GM18907 (cell line): ENCODE results near the gene TRIM6.
"Not testable (repeated sequence)": the region's sequence is repeated elsewhere in the genome, so short reads cannot be mapped to it uniquely, and the experiment has no call there.

Experiments used
- ATAC-seq: cut with Tn5 transposase; IDR thresholded peaks from one replicate; pipeline ENCODE4 v1.9.1; 2021; ENCODE audit warnings: mild to moderate bottlenecking, moderate library complexity; ENCODE audit not compliant: unreplicated experiment

The TRIM6 gene

GRCh38 chr11:5596607-5597201, at the start of gene TRIM6:
Gene TRIM6, plus strand, starts transcription at chr11:5596637. Its CDS starts 261 bp downstream, at chr11:5596898.
- ATAC-seq = no peak

GRCh38 chr11:5547982-5548381, 48.5 kb upstream of the TRIM6 start:
- ATAC-seq = peak; percentile 94

GRCh38 chr11:5548440-5548839, 48.0 kb upstream of the TRIM6 start, which contains the start of gene OR52H1:
Gene OR52H1, minus strand, starts transcription at chr11:5548540. Its CDS starts 3,035 bp downstream, at chr11:5545505.
- no peak for ATAC-seq

- ATAC-seq = peak; percentile 60
These were observed 45.9 kb upstream of the TRIM6 start for GRCh38 chr11:5550440-5551095.

GRCh38 chr11:5553343-5553742, 43.1 kb upstream of the TRIM6 start:
- ATAC-seq = no peak

- ATAC-seq = no peak
These were observed 39.7 kb upstream of the TRIM6 start for GRCh38 chr11:5556596-5557188.

- ATAC-seq = no peak
These were observed 38.7 kb upstream of the TRIM6 start for GRCh38 chr11:5557751-5558150.

- ATAC-seq = no peak
These were observed 32.0 kb upstream of the TRIM6 start for GRCh38 chr11:5564259-5565019.

- ATAC-seq = no peak
These were observed 21.8 kb upstream of the TRIM6 start for GRCh38 chr11:5574654-5575053.

- ATAC-seq = no peak
These were observed 21.3 kb upstream of the TRIM6 start for GRCh38 chr11:5575152-5575551.

- no peak for ATAC-seq
These were observed 19.3 kb upstream of the TRIM6 start for GRCh38 chr11:5577101-5577500.

GRCh38 chr11:5580577-5580976, 15.9 kb upstream of the TRIM6 start, which contains the start of gene OR52B6:
Gene OR52B6, plus strand, starts transcription at chr11:5580877. Its CDS starts 0 bp downstream, at chr11:5580877.
- ATAC-seq = no peak

GRCh38 chr11:5581014-5581413, 15.4 kb upstream of the TRIM6 start:
- no peak for ATAC-seq

- ATAC-seq = not testable (repeated sequence)
These were observed 12.0 kb upstream of the TRIM6 start for GRCh38 chr11:5584458-5584857.

- not testable (repeated sequence) for ATAC-seq
These were observed 6.5 kb upstream of the TRIM6 start for GRCh38 chr11:5589906-5590305.

GRCh38 chr11:5591613-5592012, 4.8 kb upstream of the TRIM6 start:
- ATAC-seq = no peak

- no peak for ATAC-seq
These were observed 3.8 kb upstream of the TRIM6 start for GRCh38 chr11:5592615-5593014.

GRCh38 chr11:5593146-5593545, 3.3 kb upstream of the TRIM6 start:
- no peak for ATAC-seq

GRCh38 chr11:5597953-5598352, 1.5 kb downstream of the TRIM6 start:
- ATAC-seq = no peak

- peak; percentile 92 for ATAC-seq
These were observed 4.0 kb downstream of the TRIM6 start for GRCh38 chr11:5600374-5600851.

- not testable (repeated sequence) for ATAC-seq
These were observed 6.4 kb downstream of the TRIM6 start for GRCh38 chr11:5602791-5603190.
